WTC11 (cell line): ENCODE measurements around the gene NOX3.

Source experiments
- ATF6 ChIP-seq: sonication (generic); formaldehyde crosslinking; IDR thresholded peaks from 2 replicates; pipeline ENCODE4 v1.8.1; 2023; ENCODE audit warnings: mild to moderate bottlenecking, missing genetic modification reagents
- CTCF ChIP-seq: fragments of 200-600 bp; IDR thresholded peaks from 2 replicates; pipeline ENCODE4 v1.8.0; 2022; ENCODE audit warnings: antibody characterized with exemption
- SOX15 ChIP-seq: fragments of 250-450 bp; sonication (Bioruptor Pico); IDR thresholded peaks from 2 replicates; pipeline ENCODE4 v1.9.0; 2021; ENCODE audit warnings: mild to moderate bottlenecking
- ZBTB43 ChIP-seq: sonication (generic); formaldehyde crosslinking; IDR thresholded peaks from 2 replicates; pipeline ENCODE4 v1.8.1; 2023; ENCODE audit warnings: mild to moderate bottlenecking, missing genetic modification reagents
- ZNF232 ChIP-seq: sonication (generic); formaldehyde crosslinking; IDR thresholded peaks from 2 replicates; pipeline ENCODE4 v1.8.0; 2022; ENCODE audit warnings: mild to moderate bottlenecking, missing genetic modification reagents

GRCh38 chr6:155377061-155377460, 78.6 kb downstream of the NOX3 start:
- TF ChIP-seq CTCF (no peak), ATF6 (CRISPR knock-in tag) (no peak), ZBTB43 (no peak), ZNF232 (CRISPR knock-in tag) (no peak), SOX15 (CRISPR knock-in tag) (no peak)
